CD4-positive, alpha-beta T cell treated with Interferon gamma for 1 hour (primary cell): ENCODE results near the gene GPR137.
A peak's percentile ranks its signal among the peaks of the same experiment; 100 is the strongest.

Experiments
- DNase-seq: peaks from one replicate; pipeline ENCODE4 v3.0.0-alpha.2; 2020

GPR137 gene

GRCh38 chr11:64249563-64250414 is 35.9 kb upstream of the GPR137 start:
- DNase-seq: no peak

- DNase-seq: no peak
Observed at GRCh38 chr11:64250415-64251015, 35.1 kb upstream of the GPR137 start.

- peak; percentile 62 for DNase-seq
Observed at GRCh38 chr11:64251016-64251752, 34.5 kb upstream of the GPR137 start, which contains the start of gene PLCB3. Gene PLCB3, plus strand, starts transcription at chr11:64251530. Its CDS starts 120 bp downstream, at chr11:64251650.

GRCh38 chr11:64251753-64252002 is 34.0 kb upstream of the GPR137 start:
- no peak for DNase-seq

- DNase-seq: no peak
Observed at GRCh38 chr11:64252003-64252872, 33.4 kb upstream of the GPR137 start.

- DNase-seq: no peak
Observed at GRCh38 chr11:64253043-64253442, 32.6 kb upstream of the GPR137 start.

- DNase-seq: no peak
Observed at GRCh38 chr11:64253481-64253880, 32.2 kb upstream of the GPR137 start.

- DNase-seq: no peak
Observed at GRCh38 chr11:64254326-64254725, 31.3 kb upstream of the GPR137 start.

- DNase-seq: no peak
Observed at GRCh38 chr11:64255135-64256128, 30.2 kb upstream of the GPR137 start.

- no peak for DNase-seq
Observed at GRCh38 chr11:64256300-64256699, 29.3 kb upstream of the GPR137 start.

GRCh38 chr11:64258356-64258755 is 27.3 kb upstream of the GPR137 start:
- no peak for DNase-seq

GRCh38 chr11:64258946-64259532 is 26.6 kb upstream of the GPR137 start:
- DNase-seq: no peak

- DNase-seq: no peak
Observed at GRCh38 chr11:64259533-64260067, 26.0 kb upstream of the GPR137 start.

GRCh38 chr11:64260147-64260708 is 25.4 kb upstream of the GPR137 start:
- DNase-seq: no peak

- no peak for DNase-seq
Observed at GRCh38 chr11:64261556-64262080, 24.0 kb upstream of the GPR137 start.

- no peak for DNase-seq
Observed at GRCh38 chr11:64262271-64263002, 23.2 kb upstream of the GPR137 start.

GRCh38 chr11:64263021-64263946 is 22.4 kb upstream of the GPR137 start:
- no peak for DNase-seq

GRCh38 chr11:64263947-64264317 is 21.7 kb upstream of the GPR137 start:
- no peak for DNase-seq
